ENCODE measurements around the gene SSTR3. TPM values are rescaled to one million over a fixed set of nuclear protein-coding genes. Genes with fewer than 3 reads are reported as not detected.

Gene SSTR3
- total and polyA plus RNA-seq, 9 donors = 1.6 to 9.2 (median 4.9) TPM

GRCh38 chr22:37211866-37212173 lies 457 bp downstream of the SSTR3 start:
- peaks cover 8% of the 10 kb centered on the region for H3K4me1 ChIP-seq (ENCODE audit: insufficient read depth)
- no peaks in the 10 kb centered on the region for H3K27me3 ChIP-seq
- H3K36me3 ChIP-seq = no peaks in the 10 kb centered on the region
- H3K9me3 ChIP-seq = no peaks in the 10 kb centered on the region
- TF ChIP-seq CTCF (IDR thresholded peaks at IDR 0.05) (no peak), POLR2A (IDR thresholded peaks at IDR 0.05) (no peak), EP300 (IDR thresholded peaks at IDR 0.05) (no peak)
- 9 to 20% (median 16%) methylated on average over 6 of the region's 6 CpGs for WGBS, 3 donors
- H3K4me3 ChIP-seq = no peak overlapping the region
- DNase-seq = peak in 3 of 5 donors; percentile 44 to 54 (median 49)
- intact Hi-C loops (cut with DNase I) = no loop called here
- H3K27ac ChIP-seq = peak overlapping the region; percentile 64 to 68

- H3K4me1 ChIP-seq (ENCODE audit: insufficient read depth) = peaks cover 8% of the 10 kb centered on the region
- TF ChIP-seq CTCF (IDR thresholded peaks at IDR 0.05) (no peak), POLR2A (IDR thresholded peaks at IDR 0.05) (no peak), EP300 (IDR thresholded peaks at IDR 0.05) (no peak)
- no peaks in the 10 kb centered on the region for H3K9me3 ChIP-seq
- H3K27me3 ChIP-seq = no peaks in the 10 kb centered on the region
- H3K27ac ChIP-seq = peak overlapping the region; percentile 64 to 68
- WGBS, 3 donors = 30 to 43% (median 34%) methylated on average over 24 of the region's 24 CpGs
- H3K4me3 ChIP-seq = no peak overlapping the region
- no peaks in the 10 kb centered on the region for H3K36me3 ChIP-seq
- peak in 3 of 5 donors; percentile 39 to 56 (median 54) for DNase-seq
- intact Hi-C loops (cut with DNase I) = no loop called here
These were observed 1.0 kb downstream of the SSTR3 start for GRCh38 chr22:37211075-37211865.

- no peak overlapping the region for H3K4me3 ChIP-seq
- no peaks in the 10 kb centered on the region for H3K27me3 ChIP-seq
- 64 to 75% (median 74%) methylated on average over 15 of the region's 15 CpGs for WGBS, 3 donors
- H3K9me3 ChIP-seq = no peaks in the 10 kb centered on the region
- peaks cover 8% of the 10 kb centered on the region for H3K4me1 ChIP-seq (ENCODE audit: insufficient read depth)
- H3K36me3 ChIP-seq = no peaks in the 10 kb centered on the region
- peak in 3 of 5 donors; percentile 21 to 46 (median 37) for DNase-seq
- H3K27ac ChIP-seq = no peak overlapping the region
- intact Hi-C loops (cut with DNase I) = no loop called here
- TF ChIP-seq CTCF (IDR thresholded peaks at IDR 0.05) (no peak), EP300 (IDR thresholded peaks at IDR 0.05) (no peak), POLR2A (IDR thresholded peaks at IDR 0.05) (no peak)
These were observed 2.1 kb downstream of the SSTR3 start for GRCh38 chr22:37210041-37210803.

GRCh38 chr22:37209140-37209845 lies 3.0 kb downstream of the SSTR3 start:
- no peaks in the 10 kb centered on the region for H3K36me3 ChIP-seq
- TF ChIP-seq CTCF (IDR thresholded peaks at IDR 0.05) (no peak), POLR2A (IDR thresholded peaks at IDR 0.05) (no peak), EP300 (IDR thresholded peaks at IDR 0.05) (no peak)
- H3K27me3 ChIP-seq = no peaks in the 10 kb centered on the region
- H3K4me3 ChIP-seq = no peak overlapping the region
- peak in 1 of 5 donors; percentile 20 for DNase-seq
- H3K9me3 ChIP-seq = no peaks in the 10 kb centered on the region
- 90 to 92% (median 90%) methylated on average over 9 of the region's 9 CpGs for WGBS, 3 donors
- H3K27ac ChIP-seq = no peak overlapping the region
- intact Hi-C loops (cut with DNase I) = loop anchor here in 2 of 4 donors (5.0 to 10.0 kb wide), 2 partner anchors 42 to 434 kb away; partner anchors contain the start of gene IFT27 (in 1 of the 2)
- H3K4me1 ChIP-seq (ENCODE audit: insufficient read depth) = peaks cover 8% of the 10 kb centered on the region

All from ovary (tissue), 9 donors.